T-helper 2 cell treated with Interferon-gamma antibody and Interleukin-4, amounts not matched to agents 100 ng/mL and 5 ng/mL, for 36 hours (primary cell): ENCODE results near the gene B4GAT1. TPM values are rescaled to one million over a fixed set of nuclear protein-coding genes. Genes with fewer than 3 reads are reported as not detected.
"Not testable (repeated sequence)": the region's sequence is repeated elsewhere in the genome, so short reads cannot be mapped to it uniquely, and the experiment has no call there.

Experiments
- intact Hi-C: fragments of 100-400 bp; cut with micrococcal nuclease; formaldehyde crosslinking; loops from one replicate; pipeline ENCODE4 v1.15.1; 2023
- total RNA-seq: library from RNA; stranded (reverse); gene quantifications from 2 replicates; pipeline ENCODE4 v1.2.3, GENCODE V29; 2022

The B4GAT1 gene
- total RNA-seq = 7.0 and 7.3 TPM in 2 replicates

GRCh38 chr11:66347425-66348276 is at the start of gene B4GAT1:
B4GAT1 (minus strand) TSS chr11:66347629; CDS start chr11:66347545, 84 bp downstream.
- intact Hi-C loops = loop anchor here (1.0 to 5.0 kb wide), 3 partner anchors 25 to 270 kb away; partner anchors contain the start of genes MRPL11 and RBM14

GRCh38 chr11:66393954-66394353 is 46.5 kb upstream of the B4GAT1 start:
- intact Hi-C loops = no loop called here

GRCh38 chr11:66391322-66391721 is 43.9 kb upstream of the B4GAT1 start:
- intact Hi-C loops = no loop called here

GRCh38 chr11:66388780-66389386 is 41.5 kb upstream of the B4GAT1 start:
- intact Hi-C loops = loop anchor here (1.0 kb wide), 1 partner anchor 78 kb away; no protein-coding TSS in a partner anchor

- intact Hi-C loops = no loop called here
Observed at GRCh38 chr11:66386171-66387069, 39.0 kb upstream of the B4GAT1 start.

- intact Hi-C loops = not testable (repeated sequence)
Observed at GRCh38 chr11:66384316-66384715, 36.9 kb upstream of the B4GAT1 start.

GRCh38 chr11:66380264-66380663 is 32.8 kb upstream of the B4GAT1 start:
- intact Hi-C loops = not testable (repeated sequence)

GRCh38 chr11:66373690-66374287 is 26.4 kb upstream of the B4GAT1 start:
- intact Hi-C loops = not testable (repeated sequence)

- intact Hi-C loops = no loop called here
Observed at GRCh38 chr11:66373265-66373664, 25.8 kb upstream of the B4GAT1 start.

GRCh38 chr11:66371627-66372415 is 24.4 kb upstream of the B4GAT1 start, which contains the start of gene SLC29A2:
SLC29A2 (minus strand) TSS chr11:66371760; CDS start chr11:66371591, 169 bp downstream.
- intact Hi-C loops = loop anchor here (1.0 kb wide), 1 partner anchor 24 kb away; no protein-coding TSS in a partner anchor

GRCh38 chr11:66369073-66369894 is 21.9 kb upstream of the B4GAT1 start:
- intact Hi-C loops = no loop called here

- intact Hi-C loops = no loop called here
Observed at GRCh38 chr11:66368484-66368883, 21.1 kb upstream of the B4GAT1 start.

GRCh38 chr11:66367561-66368312 is 20.3 kb upstream of the B4GAT1 start:
- intact Hi-C loops = no loop called here

- intact Hi-C loops = no loop called here
Observed at GRCh38 chr11:66366844-66367477, 19.5 kb upstream of the B4GAT1 start.

- intact Hi-C loops = no loop called here
Observed at GRCh38 chr11:66365711-66366619, 18.5 kb upstream of the B4GAT1 start.

- intact Hi-C loops = no loop called here
Observed at GRCh38 chr11:66365166-66365565, 17.7 kb upstream of the B4GAT1 start.
